Peyer's patch (tissue), 4 donors: ENCODE results near the gene ABLIM2. TPM values are rescaled to one million over a fixed set of nuclear protein-coding genes. Genes with fewer than 3 reads are reported as not detected.

Experiments
- DNase-seq, 3 donors: peaks; one replicate each; pipeline ENCODE4 v3.0.0-alpha.2; 2017 to 2019
- H3K27ac ChIP-seq, 4 donors: fragments of 200-600 bp; sonication (generic); one replicate each; pipeline ENCODE4 v1.5.1; 2016 to 2019
- H3K27me3 ChIP-seq, 2 donors: fragments of 200-600 bp; sonication (generic); one replicate each; pipeline ENCODE4 v1.5.1; 2019
- H3K36me3 ChIP-seq, 3 donors: fragments of 200-600 bp; sonication (generic); one replicate each; pipeline ENCODE4 v1.5.1; 2016 to 2019
- H3K4me1 ChIP-seq, 4 donors: fragments of 200-600 bp; sonication (generic); one replicate each; pipeline ENCODE4 v1.5.1; 2016 to 2019
- H3K4me3 ChIP-seq, 4 donors: fragments of 200-600 bp; sonication (generic); 1 replicate in 3 of 4; 2 replicates in 1 of 4; pipeline ENCODE4 v1.5.1; 2016 to 2019; ENCODE audit warnings: mild to moderate bottlenecking in 1 of 4
- H3K9me3 ChIP-seq, 4 donors: fragments of 200-600 bp; sonication (generic); one replicate each; pipeline ENCODE4 v1.5.1; 2016 to 2019; ENCODE audit warnings: mild to moderate bottlenecking in 1 of 4
- POLR2A ChIP-seq, 2 donors: fragments of 450-650 bp; IDR thresholded peaks; one replicate each; pipeline ENCODE4 v1.5.1; 2017; ENCODE audit warnings: antibody characterized with exemption in 2 of 2, mild to moderate bottlenecking in 2 of 2, moderate library complexity in 2 of 2
- total RNA-seq, 4 donors: library from RNA; depleted of rRNA; stranded (reverse); fragments of >200 nt; gene quantifications; one replicate each; pipeline ENCODE4 v1.1.0, GENCODE V29; 2016
- TF ChIP-seq, protein P1 (sequence below), 6 experiments: fragments of 450-650 bp in 4 of 6; fragments of 200-600 bp in 2 of 6; sonication (generic) in 1 of 6; IDR thresholded peaks; one replicate each; pipeline ENCODE4 v1.5.1; 2017 to 2019; ENCODE audit warnings: antibody characterized with exemption in 6 of 6, mild to moderate bottlenecking in 3 of 6, moderate library complexity in 1 of 6

Gene ABLIM2
- total RNA-seq, 4 donors from 2014 or later: 9.0 to 24.2 (median 11.7) TPM

- H3K27me3 ChIP-seq: no peaks in the 10 kb centered on the region
- no peaks in the 10 kb centered on the region for H3K36me3 ChIP-seq
- no peaks in the 10 kb centered on the region for H3K9me3 ChIP-seq
- H3K4me1 ChIP-seq: no peaks in the 10 kb centered on the region
- no peak for DNase-seq
- TF ChIP-seq, protein P1, sequence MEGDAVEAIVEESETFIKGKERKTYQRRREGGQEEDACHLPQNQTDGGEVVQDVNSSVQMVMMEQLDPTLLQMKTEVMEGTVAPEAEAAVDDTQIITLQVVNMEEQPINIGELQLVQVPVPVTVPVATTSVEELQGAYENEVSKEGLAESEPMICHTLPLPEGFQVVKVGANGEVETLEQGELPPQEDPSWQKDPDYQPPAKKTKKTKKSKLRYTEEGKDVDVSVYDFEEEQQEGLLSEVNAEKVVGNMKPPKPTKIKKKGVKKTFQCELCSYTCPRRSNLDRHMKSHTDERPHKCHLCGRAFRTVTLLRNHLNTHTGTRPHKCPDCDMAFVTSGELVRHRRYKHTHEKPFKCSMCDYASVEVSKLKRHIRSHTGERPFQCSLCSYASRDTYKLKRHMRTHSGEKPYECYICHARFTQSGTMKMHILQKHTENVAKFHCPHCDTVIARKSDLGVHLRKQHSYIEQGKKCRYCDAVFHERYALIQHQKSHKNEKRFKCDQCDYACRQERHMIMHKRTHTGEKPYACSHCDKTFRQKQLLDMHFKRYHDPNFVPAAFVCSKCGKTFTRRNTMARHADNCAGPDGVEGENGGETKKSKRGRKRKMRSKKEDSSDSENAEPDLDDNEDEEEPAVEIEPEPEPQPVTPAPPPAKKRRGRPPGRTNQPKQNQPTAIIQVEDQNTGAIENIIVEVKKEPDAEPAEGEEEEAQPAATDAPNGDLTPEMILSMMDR (IDR thresholded peaks at IDR 0.05): no peak
- TF ChIP-seq POLR2A (IDR thresholded peaks at IDR 0.05): no peak
- no peak overlapping the region for H3K4me3 ChIP-seq
- no peak overlapping the region for H3K27ac ChIP-seq
These were observed 111.6 kb downstream of the ABLIM2 start for GRCh38 chr4:8046925-8047541.

DNA sequence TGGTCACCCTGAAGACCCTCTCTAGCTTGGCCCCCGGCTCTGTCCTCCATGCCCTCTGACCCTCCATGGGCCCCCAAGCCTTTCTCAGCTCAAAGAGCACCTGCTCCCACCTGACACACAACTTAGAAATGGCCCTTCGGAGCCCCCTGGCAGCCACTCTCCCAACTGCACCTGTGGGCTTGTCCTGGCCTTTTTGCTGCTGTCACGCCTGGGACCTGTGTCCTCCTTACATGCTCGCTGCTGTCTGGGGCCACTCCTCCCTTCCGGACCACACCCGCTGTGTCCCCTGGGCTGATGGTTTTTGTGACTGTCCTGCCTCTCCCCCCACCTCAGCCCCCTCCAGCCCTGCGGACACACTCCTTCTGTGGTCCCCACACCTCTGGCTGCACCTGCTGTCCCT, 112.7 kb downstream of the ABLIM2 start:
- H3K4me1 ChIP-seq: no peaks in the 10 kb centered on the region
- no peaks in the 10 kb centered on the region for H3K9me3 ChIP-seq
- TF ChIP-seq, protein P1 (IDR thresholded peaks at IDR 0.05): no peak
- no peak for TF ChIP-seq POLR2A (IDR thresholded peaks at IDR 0.05)
- no peak overlapping the region for H3K27ac ChIP-seq
- H3K27me3 ChIP-seq: no peaks in the 10 kb centered on the region
- DNase-seq: no peak
- no peak overlapping the region for H3K4me3 ChIP-seq
- no peaks in the 10 kb centered on the region for H3K36me3 ChIP-seq

GRCh38 chr4:8044699-8045098, 113.9 kb downstream of the ABLIM2 start:
- no peaks in the 10 kb centered on the region for H3K9me3 ChIP-seq
- no peak for TF ChIP-seq POLR2A (IDR thresholded peaks at IDR 0.05)
- TF ChIP-seq, protein P1 (IDR thresholded peaks at IDR 0.05): no peak
- H3K27me3 ChIP-seq: no peaks in the 10 kb centered on the region
- no peak overlapping the region for H3K4me3 ChIP-seq
- no peak overlapping the region for H3K27ac ChIP-seq
- DNase-seq: no peak
- H3K36me3 ChIP-seq: no peaks in the 10 kb centered on the region
- H3K4me1 ChIP-seq: no peaks in the 10 kb centered on the region

DNA sequence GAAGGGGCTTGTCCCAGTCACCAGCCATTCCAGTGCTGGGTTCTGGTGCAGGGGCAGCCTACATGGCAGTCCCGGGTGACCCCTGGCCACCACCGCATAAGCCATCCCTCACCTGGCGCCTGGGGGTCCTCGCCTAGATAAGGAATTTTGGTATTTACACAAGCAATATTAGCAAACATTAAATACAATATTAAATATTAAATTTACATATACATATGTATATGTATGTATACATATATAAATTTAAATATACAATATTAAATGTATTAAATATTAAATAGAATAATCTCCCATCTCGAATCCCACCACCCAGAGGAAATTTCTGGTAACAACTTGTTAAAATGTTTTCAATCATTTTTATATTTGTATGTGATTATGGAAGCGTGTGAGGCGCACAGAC, 114.4 kb downstream of the ABLIM2 start:
- no peak overlapping the region for H3K27ac ChIP-seq
- H3K27me3 ChIP-seq: no peaks in the 10 kb centered on the region
- no peaks in the 10 kb centered on the region for H3K36me3 ChIP-seq
- H3K4me3 ChIP-seq: no peak overlapping the region
- no peak for TF ChIP-seq POLR2A (IDR thresholded peaks at IDR 0.05)
- TF ChIP-seq, protein P1 (IDR thresholded peaks at IDR 0.05): no peak
- DNase-seq: no peak
- H3K4me1 ChIP-seq: no peaks in the 10 kb centered on the region
- H3K9me3 ChIP-seq: no peaks in the 10 kb centered on the region

GRCh38 chr4:8043596-8043995, 115.0 kb downstream of the ABLIM2 start:
- TF ChIP-seq, protein P1 (IDR thresholded peaks at IDR 0.05): no peak
- no peak for TF ChIP-seq POLR2A (IDR thresholded peaks at IDR 0.05)
- Histone ChIP-seq H3K9me3 (no peaks in the 10 kb centered on the region), H3K36me3 (no peaks in the 10 kb centered on the region), H3K27me3 (no peaks in the 10 kb centered on the region), H3K27ac (no peak overlapping the region), H3K4me3 (no peak overlapping the region), H3K4me1 (no peaks in the 10 kb centered on the region)
- no peak for DNase-seq

- no peaks in the 10 kb centered on the region for H3K27me3 ChIP-seq
- H3K9me3 ChIP-seq: no peaks in the 10 kb centered on the region
- no peak for DNase-seq
- no peaks in the 10 kb centered on the region for H3K4me1 ChIP-seq
- no peak overlapping the region for H3K4me3 ChIP-seq
- H3K36me3 ChIP-seq: no peaks in the 10 kb centered on the region
- no peak for TF ChIP-seq POLR2A (IDR thresholded peaks at IDR 0.05)
- TF ChIP-seq, protein P1 (IDR thresholded peaks at IDR 0.05): no peak
- H3K27ac ChIP-seq: no peak overlapping the region
These were observed 116.7 kb downstream of the ABLIM2 start for GRCh38 chr4:8041868-8042267.
